22Rv1 (cell line): ENCODE measurements around the gene HOOK2.

Experiments used
- H3K27ac ChIP-seq: fragments of 450-650 bp; 2 replicates; pipeline ENCODE4 v1.5.1; 2017
- ZFX ChIP-seq: fragments of 450-650 bp; IDR thresholded peaks from 2 replicates; pipeline ENCODE4 v1.6.1; 2017; ENCODE audit warnings: antibody characterized with exemption, borderline replicate concordance
- TF ChIP-seq, protein P1 (sequence below): fragments of 450-650 bp; IDR thresholded peaks from 2 replicates; pipeline ENCODE4 v1.5.1; 2017; ENCODE audit warnings: mild to moderate bottlenecking

The HOOK2 gene

DNA sequence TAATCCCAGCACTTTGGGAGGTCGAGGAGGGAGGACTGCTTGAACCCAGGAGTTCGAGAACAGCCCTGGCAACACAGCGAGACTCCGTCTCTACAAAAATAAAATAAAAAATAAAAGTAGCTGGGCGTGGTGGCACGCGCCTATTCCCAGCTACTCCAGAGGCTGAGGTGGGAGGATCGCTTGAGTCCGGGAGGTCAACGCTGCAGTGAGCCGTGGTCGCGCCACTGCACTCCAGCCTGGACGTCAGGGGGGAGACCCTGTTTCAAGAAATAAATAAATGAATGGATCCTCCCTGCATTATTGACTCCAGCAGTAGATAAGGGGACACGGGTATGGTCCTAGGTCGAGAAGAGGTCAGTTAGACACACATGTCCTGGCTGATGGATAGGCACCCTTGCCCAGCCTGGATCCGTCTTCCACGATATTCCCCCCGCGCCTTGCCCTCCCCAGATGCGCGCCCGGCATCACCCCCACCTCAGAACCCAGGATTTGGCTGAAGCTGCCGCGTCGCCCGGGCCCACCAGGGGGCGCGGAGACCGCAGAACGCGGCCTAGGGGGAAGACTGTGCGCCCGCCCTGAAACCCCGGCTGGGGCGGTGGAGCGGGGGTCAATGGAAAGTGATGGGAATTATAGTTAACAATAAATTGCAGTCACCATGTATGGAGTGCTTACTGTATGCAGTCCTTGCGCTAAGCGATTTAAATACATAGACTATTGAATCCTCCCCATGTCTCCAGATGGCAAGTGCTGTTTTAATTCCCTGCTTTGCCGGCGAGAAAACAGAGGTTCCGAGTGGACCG, 2.1 kb upstream of the HOOK2 start:
- TF ChIP-seq, protein P1, sequence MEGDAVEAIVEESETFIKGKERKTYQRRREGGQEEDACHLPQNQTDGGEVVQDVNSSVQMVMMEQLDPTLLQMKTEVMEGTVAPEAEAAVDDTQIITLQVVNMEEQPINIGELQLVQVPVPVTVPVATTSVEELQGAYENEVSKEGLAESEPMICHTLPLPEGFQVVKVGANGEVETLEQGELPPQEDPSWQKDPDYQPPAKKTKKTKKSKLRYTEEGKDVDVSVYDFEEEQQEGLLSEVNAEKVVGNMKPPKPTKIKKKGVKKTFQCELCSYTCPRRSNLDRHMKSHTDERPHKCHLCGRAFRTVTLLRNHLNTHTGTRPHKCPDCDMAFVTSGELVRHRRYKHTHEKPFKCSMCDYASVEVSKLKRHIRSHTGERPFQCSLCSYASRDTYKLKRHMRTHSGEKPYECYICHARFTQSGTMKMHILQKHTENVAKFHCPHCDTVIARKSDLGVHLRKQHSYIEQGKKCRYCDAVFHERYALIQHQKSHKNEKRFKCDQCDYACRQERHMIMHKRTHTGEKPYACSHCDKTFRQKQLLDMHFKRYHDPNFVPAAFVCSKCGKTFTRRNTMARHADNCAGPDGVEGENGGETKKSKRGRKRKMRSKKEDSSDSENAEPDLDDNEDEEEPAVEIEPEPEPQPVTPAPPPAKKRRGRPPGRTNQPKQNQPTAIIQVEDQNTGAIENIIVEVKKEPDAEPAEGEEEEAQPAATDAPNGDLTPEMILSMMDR: peak; percentile 98
- no peak for TF ChIP-seq ZFX
- peak overlapping the region; percentile 95 for H3K27ac ChIP-seq

DNA sequence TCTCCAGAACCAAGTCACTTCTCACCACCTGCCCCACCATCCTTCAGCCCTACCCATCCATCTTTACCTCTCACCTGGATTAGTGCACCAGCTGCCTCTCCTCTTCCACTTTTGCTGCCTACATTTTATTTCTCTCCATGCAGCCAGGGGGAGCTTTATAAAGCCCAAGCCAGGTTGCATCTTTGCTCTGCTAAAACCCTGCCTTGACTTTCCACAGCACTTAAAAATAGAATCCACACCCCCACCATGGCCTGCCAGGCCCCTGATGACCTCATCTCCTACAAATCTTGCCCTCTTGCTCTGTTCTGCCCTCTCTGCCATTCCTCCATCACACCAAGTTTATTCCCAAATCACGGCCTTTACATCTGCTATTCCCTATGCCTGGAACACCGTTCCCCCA, 1.8 kb downstream of the HOOK2 start:
- no peak for TF ChIP-seq ZFX
- TF ChIP-seq, protein P1: 0 out of 2 replicates have a peak, but pooled peaks have one; percentile 9
- H3K27ac ChIP-seq: peak overlapping the region; percentile 95

DNA sequence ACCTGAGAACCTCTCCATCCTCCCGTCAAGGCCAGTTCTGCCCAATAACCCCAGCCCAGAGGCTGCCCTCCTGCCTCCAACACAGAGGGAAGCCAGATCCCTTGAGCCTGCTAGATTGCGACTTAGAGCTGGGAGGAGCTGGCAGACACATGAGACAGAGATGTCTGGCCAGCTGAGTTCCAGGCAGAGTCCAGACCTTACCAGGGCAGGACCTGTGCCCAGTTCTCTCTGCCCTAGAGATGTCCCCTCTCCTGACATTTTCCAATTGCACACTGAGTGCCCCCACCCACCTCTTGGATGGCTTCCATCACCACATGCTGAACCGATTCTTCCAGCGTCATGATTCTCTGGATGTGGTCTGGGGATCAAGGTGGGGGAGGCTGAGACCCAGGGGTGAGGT, 3.0 kb downstream of the HOOK2 start:
- TF ChIP-seq ZFX: no peak
- TF ChIP-seq, protein P1: no peak
- H3K27ac ChIP-seq: peak overlapping the region; percentile 95; the same call in 1 of the 2 replicates

DNA sequence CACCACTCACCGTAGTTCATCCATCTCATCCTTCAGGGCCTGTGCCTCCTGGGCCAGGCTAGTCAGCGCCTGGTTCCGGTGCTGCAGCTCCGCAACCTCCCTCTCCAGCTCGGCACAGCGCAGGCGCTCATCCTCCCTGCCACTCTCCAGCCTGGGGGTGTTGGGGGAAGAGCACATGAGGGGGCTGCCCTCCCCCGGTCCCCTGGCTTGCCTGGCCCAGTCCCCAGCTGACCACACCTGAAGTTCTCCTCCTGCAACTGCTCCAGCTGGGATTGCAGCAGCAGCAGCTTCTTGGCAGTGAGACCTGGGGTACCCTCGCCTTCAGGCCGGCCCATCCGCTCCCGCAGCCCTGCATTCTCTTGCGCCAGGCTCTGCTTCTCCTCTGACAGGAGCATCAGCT, 4.4 kb downstream of the HOOK2 start:
- no peak for TF ChIP-seq ZFX
- TF ChIP-seq, protein P1: no peak
- no peak overlapping the region for H3K27ac ChIP-seq

DNA sequence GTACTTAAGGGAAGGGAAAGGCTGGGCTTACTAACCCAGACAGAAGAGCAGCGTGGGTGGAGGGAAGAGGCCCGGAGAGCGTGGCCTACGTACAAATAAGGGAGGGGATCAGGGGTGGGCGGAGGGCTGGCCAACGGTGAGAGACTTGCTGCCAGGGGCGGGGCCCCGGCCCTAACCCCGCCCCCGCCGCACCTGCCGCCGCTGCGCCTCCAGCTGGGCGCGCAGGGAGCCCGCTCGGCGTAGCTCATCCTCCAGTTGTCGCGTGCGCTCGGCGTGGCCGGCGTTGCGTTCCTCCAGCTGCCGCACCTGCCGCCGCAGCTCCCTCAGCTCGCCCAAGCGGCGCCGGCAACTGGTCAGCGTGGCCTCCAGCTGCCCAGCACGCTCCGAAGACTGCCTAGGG, 5.7 kb downstream of the HOOK2 start:
- no peak overlapping the region for H3K27ac ChIP-seq
- TF ChIP-seq, protein P1: no peak
- TF ChIP-seq ZFX: no peak

DNA sequence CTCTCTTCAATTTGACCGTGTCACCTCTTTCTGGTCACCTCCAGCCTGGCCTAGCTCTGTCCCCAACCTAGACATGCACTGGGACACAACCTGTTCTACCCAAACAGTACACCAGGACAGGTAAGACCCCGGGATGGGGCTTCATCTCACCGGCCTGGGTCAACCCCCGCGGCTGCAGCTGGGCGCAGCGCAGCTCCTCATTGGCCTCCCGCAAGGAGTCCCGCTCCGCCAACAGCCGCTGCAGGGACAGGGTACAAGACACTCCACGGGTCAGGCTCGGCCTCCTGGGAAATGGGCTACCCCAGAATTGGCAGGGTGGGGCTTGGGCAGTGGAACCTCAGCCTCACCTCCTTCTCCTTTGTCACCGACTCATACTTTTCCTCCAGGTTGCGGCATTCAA, 7.7 kb downstream of the HOOK2 start:
- TF ChIP-seq, protein P1: no peak
- no peak for TF ChIP-seq ZFX
- H3K27ac ChIP-seq: no peak overlapping the region

DNA sequence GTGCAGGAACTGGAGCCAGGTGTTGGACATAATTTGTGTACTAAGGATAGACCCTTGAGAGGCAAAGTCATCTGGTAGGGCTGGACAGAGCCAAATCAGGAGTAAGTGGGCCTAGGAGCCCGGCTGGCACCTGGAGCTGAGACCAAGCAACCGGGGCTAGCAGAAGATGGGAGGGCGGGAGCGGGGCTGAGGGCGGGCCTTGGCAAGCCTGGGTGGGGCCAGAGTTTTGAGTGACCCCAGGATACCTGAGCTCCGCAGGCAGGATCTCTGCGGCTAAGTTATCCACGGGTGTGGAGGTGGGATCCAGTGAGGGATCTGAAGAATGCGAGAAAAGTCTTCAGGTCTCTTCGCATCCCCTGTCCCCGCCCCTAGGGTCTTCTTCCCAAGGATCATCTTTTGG, 8.2 kb downstream of the HOOK2 start:
- TF ChIP-seq ZFX: no peak
- TF ChIP-seq, protein P1: no peak
- peak overlapping the region; percentile 60; the same call in 1 of the 2 replicates for H3K27ac ChIP-seq
